HG03342 (cell line): ENCODE data around the gene ZFP14.

Experiments used
- ATAC-seq: cut with Tn5 transposase; IDR thresholded peaks from one replicate; pipeline ENCODE4 v1.9.1; 2021; ENCODE audit warnings: mild to moderate bottlenecking, moderate library complexity; ENCODE audit not compliant: unreplicated experiment

ZFP14 gene

DNA sequence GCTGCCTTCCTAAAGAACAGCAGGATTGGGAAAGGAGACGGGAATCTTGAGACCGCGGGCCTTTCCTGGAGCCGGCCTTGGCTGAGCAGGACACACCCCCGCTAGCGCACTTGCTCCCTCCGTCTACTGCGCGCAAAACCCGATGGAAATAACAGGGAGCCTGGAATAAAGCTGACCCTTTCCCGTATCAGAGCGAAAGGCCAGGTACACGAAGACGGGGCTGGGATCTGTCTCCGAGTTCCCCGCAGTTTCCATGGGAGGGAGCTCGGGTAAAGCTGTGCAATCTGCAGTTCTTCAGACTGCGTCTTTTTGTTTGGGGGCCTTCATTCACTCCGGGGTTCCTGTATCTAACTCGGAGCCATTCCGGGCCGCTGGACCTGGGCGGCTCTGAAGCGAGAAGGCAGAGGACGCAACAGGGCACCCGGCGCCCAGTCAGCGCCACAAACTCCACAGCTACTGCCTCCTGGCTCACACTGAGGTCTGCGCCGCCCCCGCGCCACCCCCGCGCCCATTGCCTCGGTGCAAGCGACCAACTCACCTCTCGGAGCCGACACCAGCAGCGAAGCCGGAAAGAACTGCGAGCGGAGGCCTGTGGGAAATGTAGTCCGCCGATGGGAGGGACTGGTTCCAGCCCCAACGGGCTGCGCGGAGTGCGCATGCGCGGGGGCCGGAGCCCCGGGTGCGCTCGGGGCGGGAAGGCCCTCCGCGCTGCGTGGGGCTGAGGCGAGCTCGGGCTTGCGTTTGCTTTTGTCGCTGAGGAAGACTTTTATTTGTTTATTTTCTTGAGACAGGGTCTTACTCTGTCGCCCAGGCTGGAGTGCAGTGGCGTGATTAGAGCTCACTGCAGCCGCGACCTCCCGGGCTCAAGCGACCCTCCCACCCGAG lies at the start of gene ZFP14:
Gene ZFP14, minus strand, starts transcription at position 577 of the 885 bp plus-strand sequence. CDS start 11,309 bp downstream, outside the sequence.
- peak; percentile 94 for ATAC-seq

- no peak for ATAC-seq
Observed at GRCh38 chr19:36423925-36424324, 44.9 kb upstream of the ZFP14 start.

DNA sequence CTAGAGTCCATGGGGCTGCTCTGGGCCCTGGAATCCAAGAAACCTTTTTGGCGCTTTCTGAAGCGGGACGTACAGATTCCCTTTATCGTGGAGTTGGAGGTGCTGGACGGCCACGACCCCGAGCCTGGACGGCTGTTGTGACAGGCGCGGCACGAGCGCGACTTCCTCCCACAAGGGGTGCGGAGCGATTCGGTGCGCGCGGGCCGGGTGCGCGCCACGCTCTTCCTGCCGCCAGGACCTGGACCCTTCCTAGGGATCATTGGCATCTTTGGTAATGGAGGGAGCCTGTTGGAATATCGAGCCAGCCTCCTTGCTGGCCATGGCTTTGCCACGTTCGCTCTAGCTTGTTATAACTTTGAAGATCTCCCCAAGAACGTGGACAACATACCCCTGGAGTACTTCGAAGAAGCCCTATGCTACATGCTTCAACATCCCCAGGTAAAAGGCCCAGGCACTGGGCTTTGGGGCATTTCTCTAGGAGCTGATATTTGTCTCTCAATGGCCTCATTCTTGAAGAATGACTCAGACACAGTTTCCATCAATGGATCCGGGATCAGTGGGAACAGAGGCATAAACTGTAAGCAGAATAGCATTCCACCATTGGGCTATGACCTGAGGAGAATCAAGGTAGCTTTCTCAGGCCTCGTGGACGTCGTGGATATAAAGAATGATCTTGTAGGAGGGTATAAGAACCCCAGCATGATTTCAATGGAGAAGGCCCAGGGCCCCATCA lies 42.9 kb upstream of the ZFP14 start:
- ATAC-seq, result no peak

- no peak for ATAC-seq
Observed at GRCh38 chr19:36420961-36421748, 42.2 kb upstream of the ZFP14 start.

GRCh38 chr19:36418287-36419001 lies 39.4 kb upstream of the ZFP14 start, which contains the start of gene ZFP82:
TSS of gene ZFP82 (minus strand) at chr19:36418644. CDS start at chr19:36409789, 8,855 bp downstream.
- peak; percentile 76 for ATAC-seq

DNA sequence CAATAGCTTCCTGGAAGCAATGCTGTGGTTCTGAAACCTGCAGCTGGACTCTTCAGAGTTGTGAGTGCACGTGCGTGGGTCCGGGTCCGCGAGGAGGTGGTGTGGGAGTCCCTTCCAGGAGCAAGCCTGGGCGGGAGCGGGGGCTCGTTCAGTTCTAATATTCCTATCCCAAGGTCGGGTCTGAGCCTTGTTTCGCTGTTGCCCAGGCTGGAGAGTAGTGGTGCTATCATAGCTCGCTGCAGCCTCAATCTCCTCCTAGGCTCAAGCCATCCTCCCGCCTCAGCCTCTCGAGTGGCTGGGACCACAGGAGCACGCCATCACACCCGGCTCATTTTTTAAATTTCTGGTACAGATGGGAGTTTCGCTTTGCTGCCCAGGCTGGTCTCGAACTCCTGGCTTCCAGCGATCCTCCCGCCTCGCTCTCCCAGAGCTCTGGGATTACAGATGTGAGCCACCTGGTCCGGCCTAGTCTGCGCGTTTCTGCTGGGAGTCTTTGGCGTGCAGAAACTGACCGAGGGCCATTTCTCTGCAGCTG lies 38.8 kb upstream of the ZFP14 start:
- ATAC-seq, result no peak

DNA sequence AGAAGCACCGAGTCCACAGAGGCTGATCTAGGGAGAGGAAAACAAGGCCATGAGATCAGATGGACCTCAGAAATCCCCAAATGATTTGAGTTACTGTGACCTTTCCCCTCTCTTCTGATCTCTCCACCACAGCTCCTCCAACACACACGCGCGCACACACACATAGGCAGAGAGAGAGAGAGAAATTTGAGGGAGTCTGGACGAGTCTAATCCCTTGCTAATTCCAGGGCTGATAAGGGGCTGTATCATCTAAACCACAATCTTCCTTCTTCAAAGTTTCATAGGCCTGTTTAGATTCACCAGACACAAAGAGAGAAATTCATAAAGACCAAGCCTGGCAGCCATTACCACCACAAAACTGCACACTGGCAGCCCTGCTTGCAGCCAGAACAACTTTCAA lies 30.8 kb upstream of the ZFP14 start:
- ATAC-seq, result no peak

- ATAC-seq, result no peak
Observed at GRCh38 chr19:36408101-36408500, 29.1 kb upstream of the ZFP14 start.

DNA sequence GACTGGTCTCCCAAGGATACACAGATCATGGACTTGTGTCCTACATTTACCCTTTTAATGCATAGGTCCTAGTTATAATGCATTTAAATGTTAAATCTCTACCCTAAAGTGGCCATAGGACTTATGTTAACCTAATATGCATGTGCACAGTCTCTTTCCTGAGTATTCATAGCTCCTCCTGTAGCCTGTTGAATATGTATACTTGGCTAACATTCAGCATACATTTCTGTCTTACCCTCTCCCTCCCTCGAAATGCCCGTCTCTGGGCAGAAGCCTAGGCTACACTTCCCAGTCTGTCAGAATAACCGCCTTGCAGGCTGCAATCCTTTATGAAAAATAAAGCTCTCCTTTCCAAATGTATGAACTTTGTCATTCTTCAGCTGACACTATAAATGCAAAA lies 25.5 kb upstream of the ZFP14 start:
- no peak for ATAC-seq

DNA sequence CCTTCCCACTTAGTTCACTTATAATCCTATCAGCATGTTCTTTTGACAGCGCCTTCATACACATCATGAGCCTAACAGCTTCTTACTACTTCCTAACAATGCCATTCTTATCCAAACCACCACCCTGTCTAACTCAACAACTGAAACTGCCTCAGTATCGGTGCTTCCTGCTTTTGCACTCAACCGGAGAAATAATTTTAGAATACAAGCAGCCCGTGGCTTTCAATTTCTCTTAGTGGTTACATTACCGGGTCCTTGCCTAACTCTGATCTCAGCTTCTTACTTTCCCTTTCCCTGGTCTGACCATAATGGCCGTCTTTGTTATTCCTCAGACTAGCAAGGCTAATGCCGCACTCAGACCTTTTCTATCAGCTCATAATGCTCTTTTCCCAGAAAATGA lies 22.5 kb upstream of the ZFP14 start:
- ATAC-seq, result no peak

DNA sequence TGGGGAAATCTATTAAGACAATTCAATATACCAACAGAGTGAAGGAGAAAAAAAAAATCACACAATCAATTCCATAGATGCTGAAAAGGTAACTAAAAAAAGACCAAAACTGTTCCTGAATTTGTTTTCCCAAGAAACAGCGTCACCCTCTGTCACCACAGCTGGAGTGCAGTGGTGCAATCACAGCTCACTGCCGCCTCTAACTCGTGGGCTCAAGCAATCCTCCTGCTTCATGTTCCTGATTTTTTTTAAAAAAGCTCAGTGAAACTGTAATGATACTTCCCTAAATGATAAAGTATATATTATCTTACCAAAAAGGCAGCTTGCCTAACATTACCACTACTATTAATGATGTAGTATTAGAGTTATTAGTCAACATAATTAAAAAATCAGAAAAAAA lies 19.6 kb upstream of the ZFP14 start:
- ATAC-seq, result no peak

GRCh38 chr19:36392916-36393673 lies 14.1 kb upstream of the ZFP14 start:
- no peak for ATAC-seq

DNA sequence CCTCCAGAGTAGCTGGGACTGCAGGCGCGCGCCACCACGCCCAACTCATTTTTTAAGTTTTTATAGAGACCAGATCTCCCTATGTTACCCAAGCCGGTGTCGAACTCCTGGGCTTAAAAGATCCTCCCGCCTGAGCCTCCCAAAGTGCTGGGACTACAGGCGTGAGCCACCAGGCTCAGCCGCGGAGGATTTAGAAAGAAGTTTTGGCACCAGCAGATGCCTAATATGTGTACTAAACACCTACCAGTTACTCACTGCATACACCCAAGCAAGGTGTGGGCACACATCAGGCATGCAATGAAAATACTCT lies 464 bp upstream of the ZFP14 start:
- no peak for ATAC-seq

- no peak for ATAC-seq
Observed at GRCh38 chr19:36377541-36378178, 1.3 kb downstream of the ZFP14 start.

DNA sequence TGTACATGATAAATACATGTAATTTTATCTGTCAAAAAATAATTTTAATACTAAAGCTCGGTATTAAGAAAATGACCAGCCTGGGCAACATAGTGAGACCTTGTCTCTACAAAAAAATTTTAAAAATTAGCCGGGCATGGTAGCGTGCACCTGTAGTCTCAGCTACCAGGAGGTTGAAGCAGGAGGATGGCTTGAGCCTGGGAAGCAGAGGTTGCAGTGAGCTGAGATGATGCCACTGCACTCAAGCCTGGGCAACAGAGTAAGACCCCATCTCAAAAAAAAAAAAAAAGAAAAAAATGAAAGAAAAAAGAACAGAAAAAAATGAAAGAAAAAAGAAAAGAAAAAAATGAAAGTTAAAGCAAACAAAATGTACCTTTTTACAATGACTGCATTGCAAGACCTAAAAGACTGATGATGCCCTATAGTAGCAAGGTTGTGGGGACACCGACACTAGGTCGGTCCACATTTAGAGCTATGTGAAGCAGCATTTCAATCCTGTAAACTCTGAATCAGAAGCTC lies 5.3 kb downstream of the ZFP14 start:
- ATAC-seq, result no peak

DNA sequence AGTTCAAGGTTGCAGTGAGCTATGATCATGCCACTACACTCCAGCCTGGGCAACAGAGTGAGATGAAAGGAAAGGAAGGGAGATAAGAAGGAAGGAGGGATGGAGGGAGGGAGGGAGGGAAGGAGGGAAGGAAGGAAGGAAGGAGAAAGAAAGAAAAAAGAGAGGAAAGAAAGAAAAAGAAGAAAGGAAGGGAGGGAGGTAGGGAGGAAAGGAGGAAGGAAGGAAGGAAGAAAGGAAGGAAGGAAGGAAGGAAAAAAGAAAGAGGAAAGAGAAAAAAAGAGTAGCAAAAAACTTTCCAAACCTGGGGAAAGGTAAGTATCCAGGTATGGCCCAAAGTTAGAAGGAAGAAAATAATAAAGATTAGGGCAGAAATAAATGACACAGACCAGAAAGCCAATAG lies 7.1 kb downstream of the ZFP14 start:
- no peak for ATAC-seq

GRCh38 chr19:36363845-36364244 lies 15.2 kb downstream of the ZFP14 start:
- no peak for ATAC-seq

- ATAC-seq, result no peak
Observed at GRCh38 chr19:36340786-36341372, 38.1 kb downstream of the ZFP14 start.
